Measurements from ENCODE around the gene LGALS7B. TPM values are rescaled to one million over a fixed set of nuclear protein-coding genes. Genes with fewer than 3 reads are reported as not detected.

Gene LGALS7B
- total RNA-seq, 4 donors from 2014 or later = not detected

GRCh38 chr19:38741670-38742069 is 47.3 kb upstream of the LGALS7B start:
- H3K4me3 ChIP-seq = no peak overlapping the region
- TF ChIP-seq POLR2A (IDR thresholded peaks at IDR 0.05) (no peak), EP300 (IDR thresholded peaks at IDR 0.05; ENCODE audit: low read depth) (no peak), POLR2AphosphoS5 (IDR thresholded peaks at IDR 0.05) (no peak), CTCF (IDR thresholded peaks at IDR 0.05) (no peak)
- in situ Hi-C loops (cut with MboI; ENCODE audit: low pct_ligation_motif_present in 1 of 4, low pct_unique_long_range_greater_than_20kb in 1 of 4, low sequenced_read_pairs in 3 of 4) = loop anchor here in 1 of 4 donors (10.0 kb wide), 1 partner anchor 153 kb away; the partner anchor contains the start of genes NFKBIB and SIRT2
- intact Hi-C loops (cut with DNase I; ENCODE audit: low total_unique reads) = no loop called here
- 95% methylated on average over 15 of the region's 15 CpGs; no CpG with 5 or more reads in 1 of the 2 donors for WGBS, 2 donors (ENCODE audit: low coverage in 1 of 2)
- peaks cover 0 to 5% (median 4%) of the 10 kb centered on the region in 4 donors for H3K4me1 ChIP-seq
- no peak overlapping the region for H3K27ac ChIP-seq
- H3K9me3 ChIP-seq = no peaks in the 10 kb centered on the region
- no peak for DNase-seq
- no peaks in the 10 kb centered on the region for H3K36me3 ChIP-seq
- no peaks in the 10 kb centered on the region for H3K27me3 ChIP-seq

- in situ Hi-C loops (cut with MboI; ENCODE audit: low pct_ligation_motif_present in 1 of 4, low pct_unique_long_range_greater_than_20kb in 1 of 4, low sequenced_read_pairs in 3 of 4) = loop anchor here in 1 of 4 donors (10.0 kb wide), 1 partner anchor 153 kb away; the partner anchor contains the start of genes NFKBIB and SIRT2
- WGBS, 2 donors (ENCODE audit: low coverage in 1 of 2) = 97 to 100% methylated on average over 7 to 9 of the region's 9 CpGs
- H3K36me3 ChIP-seq = no peaks in the 10 kb centered on the region
Observed at GRCh38 chr19:38742296-38742695, 46.7 kb upstream of the LGALS7B start.

GRCh38 chr19:38742906-38743305 is 46.1 kb upstream of the LGALS7B start:
- in situ Hi-C loops (cut with MboI; ENCODE audit: low pct_ligation_motif_present in 1 of 4, low pct_unique_long_range_greater_than_20kb in 1 of 4, low sequenced_read_pairs in 3 of 4) = loop anchor here in 1 of 4 donors (10.0 kb wide), 1 partner anchor 152 kb away; the partner anchor contains the start of genes NFKBIB and SIRT2
- no peak overlapping the region for H3K27ac ChIP-seq
- no peak overlapping the region for H3K4me3 ChIP-seq
- intact Hi-C loops (cut with DNase I; ENCODE audit: low total_unique reads) = no loop called here
- no peaks in the 10 kb centered on the region for H3K36me3 ChIP-seq
- DNase-seq = no peak
- no peaks in the 10 kb centered on the region for H3K4me1 ChIP-seq
- 89 to 100% methylated on average over 3 to 5 of the region's 6 CpGs for WGBS, 2 donors (ENCODE audit: low coverage in 1 of 2)
- H3K27me3 ChIP-seq = no peaks in the 10 kb centered on the region
- TF ChIP-seq POLR2A (IDR thresholded peaks at IDR 0.05) (no peak), EP300 (IDR thresholded peaks at IDR 0.05; ENCODE audit: low read depth) (no peak), POLR2AphosphoS5 (IDR thresholded peaks at IDR 0.05) (no peak), CTCF (IDR thresholded peaks at IDR 0.05) (no peak)
- no peaks in the 10 kb centered on the region for H3K9me3 ChIP-seq

More at GRCh38 chr19:38742296-38742695, 46.7 kb upstream of the LGALS7B start:
- H3K27me3 ChIP-seq = no peaks in the 10 kb centered on the region
- intact Hi-C loops (cut with DNase I; ENCODE audit: low total_unique reads) = no loop called here
- H3K4me1 ChIP-seq = no peaks in the 10 kb centered on the region
- no peak overlapping the region for H3K4me3 ChIP-seq
- H3K27ac ChIP-seq = no peak overlapping the region
- DNase-seq = no peak
- H3K9me3 ChIP-seq = no peaks in the 10 kb centered on the region
- TF ChIP-seq CTCF (IDR thresholded peaks at IDR 0.05) = no peak
- no peak for TF ChIP-seq EP300 (IDR thresholded peaks at IDR 0.05; ENCODE audit: low read depth)
- no peak for TF ChIP-seq POLR2A (IDR thresholded peaks at IDR 0.05)
- no peak for TF ChIP-seq POLR2AphosphoS5 (IDR thresholded peaks at IDR 0.05)

- Histone ChIP-seq H3K27me3 (no peaks in the 10 kb centered on the region), H3K9me3 (no peaks in the 10 kb centered on the region), H3K4me1 (no peaks in the 10 kb centered on the region), H3K4me3 (no peak overlapping the region), H3K36me3 (no peaks in the 10 kb centered on the region), H3K27ac (no peak overlapping the region)
- 82% methylated on average over 18 of the region's 20 CpGs; no CpG with 5 or more reads in 1 of the 2 donors for WGBS, 2 donors (ENCODE audit: low coverage in 1 of 2)
- intact Hi-C loops (cut with DNase I; ENCODE audit: low total_unique reads) (no loop called here), in situ Hi-C loops (cut with MboI; ENCODE audit: low pct_ligation_motif_present in 1 of 4, low pct_unique_long_range_greater_than_20kb in 1 of 4, low sequenced_read_pairs in 3 of 4) (loop anchor here in 1 of 4 donors (10.0 kb wide), 1 partner anchor 151 kb away; the partner anchor contains the start of genes NFKBIB and SIRT2)
- DNase-seq = no peak
- TF ChIP-seq POLR2AphosphoS5 (IDR thresholded peaks at IDR 0.05) (no peak), POLR2A (IDR thresholded peaks at IDR 0.05) (no peak), EP300 (IDR thresholded peaks at IDR 0.05; ENCODE audit: low read depth) (no peak)
Observed at GRCh38 chr19:38743394-38744297, 45.4 kb upstream of the LGALS7B start.
